GM12878 (cell line): ENCODE results near the gene TRIM38. TPM values are rescaled to one million over a fixed set of nuclear protein-coding genes. Genes with fewer than 3 reads are reported as not detected.
A peak's percentile ranks its signal among the peaks of the same experiment; 100 is the strongest.

Experiments
- ASH2L ChIP-seq: fragments of 300-600, 200-600 bp; sonication (generic); IDR thresholded peaks from 2 replicates; pipeline ENCODE4 v1.6.1; 2017; ENCODE audit warnings: low read depth, mild to moderate bottlenecking, borderline replicate concordance
- CBX3 ChIP-seq: fragments of 200-600 bp; sonication (generic); IDR thresholded peaks from 2 replicates; pipeline ENCODE4 v1.6.1; 2016; ENCODE audit warnings: low read depth, borderline replicate concordance
- CREB1 ChIP-seq: IDR thresholded peaks from 2 replicates; pipeline ENCODE4 v1.6.1; 2012; ENCODE audit warnings: low read depth, mild to moderate bottlenecking, inconsistent platforms
- CREM ChIP-seq: IDR thresholded peaks from 2 replicates; pipeline ENCODE4 v1.6.1; 2014; ENCODE audit warnings: antibody characterized with exemption, low read depth
- EZH2 ChIP-seq: IDR thresholded peaks from 2 replicates; pipeline ENCODE4 v1.6.1; 2012; ENCODE audit warnings: low read depth, mild to moderate bottlenecking, control low read depth, inconsistent platforms, low read length, borderline replicate concordance; ENCODE audit not compliant: control insufficient read depth
- GATAD2B ChIP-seq: fragments of 450-650 bp; conservative IDR thresholded peaks from 2 replicates; pipeline ENCODE4 v1.6.1; 2017; ENCODE audit warnings: low read depth, mild to moderate bottlenecking, moderate library complexity
- HDGF ChIP-seq: fragments of 450-650 bp; IDR thresholded peaks from 2 replicates; pipeline ENCODE4 v1.6.1; 2016; ENCODE audit warnings: antibody characterized with exemption
- IKZF1 ChIP-seq: fragments of 450-650 bp; conservative IDR thresholded peaks from 2 replicates; pipeline ENCODE4 v1.6.1; 2017; ENCODE audit warnings: antibody characterized with exemption, mild to moderate bottlenecking
- IKZF2 ChIP-seq, 2 experiments: fragments of 450-650 bp; IDR thresholded peaks; 2 replicates each; pipeline ENCODE4 v1.6.1; 2017; ENCODE audit warnings: mild to moderate bottlenecking in 2 of 2, moderate library complexity in 2 of 2
- IRF4 ChIP-seq: IDR thresholded peaks from 2 replicates; pipeline ENCODE4 v1.6.1; 2011; ENCODE audit warnings: low read depth, low read length
- LARP7 ChIP-seq: fragments of 450-650 bp; IDR thresholded peaks from 2 replicates; pipeline ENCODE4 v1.6.1; 2017; ENCODE audit warnings: mild to moderate bottlenecking
- MEF2B ChIP-seq: fragments of 450-650 bp; IDR thresholded peaks from 2 replicates; pipeline ENCODE4 v1.6.1; 2018; ENCODE audit warnings: mild to moderate bottlenecking, moderate library complexity; ENCODE audit not compliant: partially characterized antibody, poor library complexity, severe bottlenecking
- MTA3 ChIP-seq: IDR thresholded peaks from 2 replicates; pipeline ENCODE4 v1.6.1; 2012; ENCODE audit warnings: low read length, inconsistent platforms, borderline replicate concordance
- NBN ChIP-seq: fragments of 450-650 bp; IDR thresholded peaks from 2 replicates; pipeline ENCODE4 v1.6.1; 2016
- POLR2AphosphoS5 ChIP-seq: IDR thresholded peaks from 2 replicates; pipeline ENCODE4 v1.6.1; 2011; ENCODE audit warnings: mild to moderate bottlenecking, low read length, inconsistent platforms
- RAD51 ChIP-seq: fragments of 450-650 bp; IDR thresholded peaks from 2 replicates; pipeline ENCODE4 v1.6.1; 2016; ENCODE audit warnings: moderate library complexity, mild to moderate bottlenecking, inconsistent platforms
- RELA ChIP-seq: fragments of 450-650 bp; IDR thresholded peaks from 2 replicates; pipeline ENCODE4 v1.8.0; 2014; ENCODE audit warnings: borderline replicate concordance; ENCODE audit not compliant: partially characterized antibody
- SMAD1 ChIP-seq: fragments of 450-650 bp; IDR thresholded peaks from 2 replicates; pipeline ENCODE4 v1.6.1; 2018; ENCODE audit warnings: mild to moderate bottlenecking, low read depth; ENCODE audit not compliant: partially characterized antibody
- STAT3 ChIP-seq: IDR thresholded peaks from 2 replicates; pipeline ENCODE4 v1.6.1; 2011; ENCODE audit warnings: low read depth, low read length, improper control_type of control experiment
- SUZ12 ChIP-seq: fragments of 200-600 bp; sonication (generic); IDR thresholded peaks from one replicate; pipeline ENCODE4 v1.6.1; 2018; ENCODE audit warnings: antibody characterized with exemption, mild to moderate bottlenecking; ENCODE audit not compliant: unreplicated experiment
- YY1 ChIP-seq: IDR thresholded peaks from 2 replicates; pipeline ENCODE4 v1.6.1; 2011; ENCODE audit warnings: low read depth, mild to moderate bottlenecking, low read length
- ZBED1 ChIP-seq: IDR thresholded peaks from 2 replicates; pipeline ENCODE4 v1.6.1; 2016; ENCODE audit warnings: borderline replicate concordance
- ZNF217 ChIP-seq: fragments of 450-650 bp; IDR thresholded peaks from 2 replicates; pipeline ENCODE4 v1.6.1; 2017; ENCODE audit warnings: antibody characterized with exemption, mild to moderate bottlenecking
- ZNF384 ChIP-seq: IDR thresholded peaks from 2 replicates; pipeline ENCODE4 v1.6.1; 2012; ENCODE audit warnings: low read depth, mild to moderate bottlenecking, low read length, improper control_type of control experiment, borderline replicate concordance
- polyA plus RNA-seq, 11 experiments: library from polyadenylated mRNA; depleted of rRNA in 4 of 11; unstranded in 6 of 11; stranded (reverse) in 5 of 11; fragments of >200 nt; fragmentation: Nextera tagmentation in 4 of 11; fragmentation: Illumina TruSeq in 1 of 11; extraction: Ambion mirVana in 4 of 11; extraction: Trizol in 1 of 11; gene quantifications; 1 replicate in 1 of 11; 2 replicates in 10 of 11; pipeline versions ENCODE4 v1.2.1 to v1.2.3, GENCODE V29; 2011 to 2016; ENCODE audit warnings: inconsistent platforms in 2 of 11, missing spikeins in 2 of 11, low read depth in 1 of 11
- total RNA-seq, 4 experiments: library from RNA; depleted of rRNA in 3 of 4; stranded (reverse); fragments of >200 nt in 3 of 4; fragmentation: Illumina TruSeq in 1 of 4; extraction: Trizol in 1 of 4; gene quantifications; 2 replicates each; pipeline versions ENCODE4 v1.2.1 to v1.2.3, GENCODE V29; 2013 to 2021
- TF ChIP-seq, protein P1 (sequence below): fragments of 450-650 bp; IDR thresholded peaks from 2 replicates; pipeline ENCODE4 v1.6.1; 2017; ENCODE audit warnings: mild to moderate bottlenecking, low read depth, inconsistent platforms; ENCODE audit not compliant: poor library complexity, severe bottlenecking
- TF ChIP-seq, protein P2 (sequence below): fragments of 450-650 bp; formaldehyde crosslinking; IDR thresholded peaks from 2 replicates; pipeline ENCODE4 v1.4.0; 2020; ENCODE audit warnings: mild to moderate bottlenecking, moderate library complexity

Gene TRIM38
- total and polyA plus RNA-seq, 10 of the 15 experiments (the other 5 are each of a cell fraction or from before 2014, with no cell fraction given): 4.5 to 14.7 (median 11.1) TPM

DNA sequence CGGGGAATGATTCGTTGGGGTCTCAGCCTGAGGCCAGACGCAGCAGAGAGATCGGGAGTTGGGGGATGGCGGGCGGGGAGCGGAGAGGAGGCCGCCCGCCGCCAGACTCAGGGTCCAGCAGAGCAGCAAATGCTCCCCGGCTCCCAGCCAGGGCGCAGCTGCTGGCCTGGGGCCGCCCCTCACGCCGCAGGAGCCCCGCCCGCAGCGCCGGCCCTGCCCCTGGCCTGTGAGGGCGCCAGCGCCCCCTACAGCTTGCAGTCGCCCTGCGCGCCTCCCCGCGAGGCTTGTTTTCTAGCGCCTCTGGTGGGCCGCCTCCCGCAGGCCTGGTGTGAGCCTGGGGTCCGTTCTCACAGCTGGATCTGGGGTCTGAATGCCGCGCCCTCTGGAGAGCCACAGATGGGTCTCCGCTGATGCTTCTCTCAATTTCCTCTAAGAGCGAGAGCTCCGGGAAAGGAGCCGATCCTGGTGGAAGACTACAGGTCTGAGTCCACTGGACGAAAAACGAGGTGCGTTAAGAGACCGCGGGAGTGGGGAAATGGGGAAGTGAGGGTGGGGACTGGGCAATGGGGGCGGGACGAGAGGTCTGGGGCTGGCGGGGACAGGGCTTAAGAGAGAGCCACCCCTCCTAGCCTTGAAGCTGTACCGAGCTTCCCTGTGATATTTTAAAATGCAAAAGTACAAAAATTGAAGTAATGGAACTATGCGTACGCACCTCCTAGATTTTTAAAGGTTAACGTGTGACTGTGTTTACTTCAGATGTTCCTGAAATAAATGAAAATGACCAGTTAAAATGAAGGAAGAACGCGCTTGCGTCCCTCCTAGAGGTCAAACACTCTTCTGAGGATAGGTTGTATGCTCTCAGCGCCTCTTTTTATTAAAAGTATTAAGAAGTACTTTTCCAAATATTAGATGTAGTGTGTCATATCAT lies 30.1 kb downstream of the TRIM38 start (continued):
- TF ChIP-seq MEF2B (peak; percentile 68), POLR2AphosphoS5 (peak; percentile 84), LARP7 (peak; percentile 94), IKZF1 (peak; percentile 74), RAD51 (no peak), IRF4 (no peak), CBX3 (no peak), EZH2 (no peak), SMAD1 (peak; percentile 51), SUZ12 (no peak), GATAD2B (peak; percentile 94), CREB1 (peak; percentile 55), STAT3 (no peak), ZNF384 (no peak), HDGF (no peak), ZNF217 (0 out of 2 replicates have a peak, but pooled peaks have one; percentile 39), ASH2L (0 out of 2 replicates have a peak, but pooled peaks have one; percentile 58), ZBED1 (peak; percentile 40; the same call in 1 of the 2 replicates), RELA (peak; percentile 60), YY1 (peak; percentile 75), IKZF2 (IDR thresholded peaks at IDR 0.05) (peak; percentile 75 to 82), MTA3 (peak; percentile 36; the same call in 1 of the 2 replicates), CREM (0 out of 2 replicates have a peak, but pooled peaks have one; percentile 7), NBN (peak; percentile 93)
- TF ChIP-seq, protein P1, sequence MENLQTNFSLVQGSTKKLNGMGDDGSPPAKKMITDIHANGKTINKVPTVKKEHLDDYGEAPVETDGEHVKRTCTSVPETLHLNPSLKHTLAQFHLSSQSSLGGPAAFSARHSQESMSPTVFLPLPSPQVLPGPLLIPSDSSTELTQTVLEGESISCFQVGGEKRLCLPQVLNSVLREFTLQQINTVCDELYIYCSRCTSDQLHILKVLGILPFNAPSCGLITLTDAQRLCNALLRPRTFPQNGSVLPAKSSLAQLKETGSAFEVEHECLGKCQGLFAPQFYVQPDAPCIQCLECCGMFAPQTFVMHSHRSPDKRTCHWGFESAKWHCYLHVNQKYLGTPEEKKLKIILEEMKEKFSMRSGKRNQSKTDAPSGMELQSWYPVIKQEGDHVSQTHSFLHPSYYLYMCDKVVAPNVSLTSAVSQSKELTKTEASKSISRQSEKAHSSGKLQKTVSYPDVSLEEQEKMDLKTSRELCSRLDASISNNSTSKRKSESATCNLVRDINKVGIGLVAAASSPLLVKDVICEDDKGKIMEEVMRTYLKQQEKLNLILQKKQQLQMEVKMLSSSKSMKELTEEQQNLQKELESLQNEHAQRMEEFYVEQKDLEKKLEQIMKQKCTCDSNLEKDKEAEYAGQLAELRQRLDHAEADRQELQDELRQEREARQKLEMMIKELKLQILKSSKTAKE: no peak
- TF ChIP-seq, protein P2, sequence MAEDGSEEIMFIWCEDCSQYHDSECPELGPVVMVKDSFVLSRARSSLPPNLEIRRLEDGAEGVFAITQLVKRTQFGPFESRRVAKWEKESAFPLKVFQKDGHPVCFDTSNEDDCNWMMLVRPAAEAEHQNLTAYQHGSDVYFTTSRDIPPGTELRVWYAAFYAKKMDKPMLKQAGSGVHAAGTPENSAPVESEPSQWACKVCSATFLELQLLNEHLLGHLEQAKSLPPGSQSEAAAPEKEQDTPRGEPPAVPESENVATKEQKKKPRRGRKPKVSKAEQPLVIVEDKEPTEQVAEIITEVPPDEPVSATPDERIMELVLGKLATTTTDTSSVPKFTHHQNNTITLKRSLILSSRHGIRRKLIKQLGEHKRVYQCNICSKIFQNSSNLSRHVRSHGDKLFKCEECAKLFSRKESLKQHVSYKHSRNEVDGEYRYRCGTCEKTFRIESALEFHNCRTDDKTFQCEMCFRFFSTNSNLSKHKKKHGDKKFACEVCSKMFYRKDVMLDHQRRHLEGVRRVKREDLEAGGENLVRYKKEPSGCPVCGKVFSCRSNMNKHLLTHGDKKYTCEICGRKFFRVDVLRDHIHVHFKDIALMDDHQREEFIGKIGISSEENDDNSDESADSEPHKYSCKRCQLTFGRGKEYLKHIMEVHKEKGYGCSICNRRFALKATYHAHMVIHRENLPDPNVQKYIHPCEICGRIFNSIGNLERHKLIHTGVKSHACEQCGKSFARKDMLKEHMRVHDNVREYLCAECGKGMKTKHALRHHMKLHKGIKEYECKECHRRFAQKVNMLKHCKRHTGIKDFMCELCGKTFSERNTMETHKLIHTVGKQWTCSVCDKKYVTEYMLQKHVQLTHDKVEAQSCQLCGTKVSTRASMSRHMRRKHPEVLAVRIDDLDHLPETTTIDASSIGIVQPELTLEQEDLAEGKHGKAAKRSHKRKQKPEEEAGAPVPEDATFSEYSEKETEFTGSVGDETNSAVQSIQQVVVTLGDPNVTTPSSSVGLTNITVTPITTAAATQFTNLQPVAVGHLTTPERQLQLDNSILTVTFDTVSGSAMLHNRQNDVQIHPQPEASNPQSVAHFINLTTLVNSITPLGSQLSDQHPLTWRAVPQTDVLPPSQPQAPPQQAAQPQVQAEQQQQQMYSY (CRISPR knock-in tag): no peak
